ENCODE results near the gene PARD3B.

Gene PARD3B

DNA sequence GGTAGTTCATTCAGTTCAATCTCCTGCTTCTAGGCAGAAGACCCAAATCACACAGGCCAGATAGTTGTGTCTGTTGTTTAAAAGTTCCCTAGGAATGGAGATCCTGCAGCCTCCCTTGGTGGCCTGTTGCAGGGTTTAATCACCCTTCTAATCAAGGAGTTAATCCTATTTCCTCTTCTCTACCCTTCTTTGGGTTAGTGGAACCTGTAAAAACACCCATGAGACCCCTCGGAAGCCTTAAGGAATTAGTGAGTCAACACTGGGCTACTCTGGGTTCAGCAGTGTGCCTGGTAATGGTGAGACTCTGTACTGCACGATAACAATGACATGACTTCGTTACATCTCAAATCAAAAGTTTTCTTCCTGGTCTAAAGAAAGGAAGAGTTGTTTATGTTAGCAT is 919.4 kb downstream of the PARD3B start:
- H3K4me3 ChIP-seq (ENCODE audit: low read depth, low read length): no peak overlapping the region
- TF ChIP-seq POLR2A (IDR thresholded peaks at IDR 0.05; ENCODE audit: extremely low read depth, insufficient read length) (no peak), MYC (IDR thresholded peaks at IDR 0.05; ENCODE audit: low read depth, low read length) (no peak), MAX (IDR thresholded peaks at IDR 0.05; ENCODE audit: low read depth, low read length) (no peak), CTCF (IDR thresholded peaks at IDR 0.05; ENCODE audit: low read depth, low read length) (no peak)
- DNase-seq (ENCODE audit: low read depth): no peak

DNA sequence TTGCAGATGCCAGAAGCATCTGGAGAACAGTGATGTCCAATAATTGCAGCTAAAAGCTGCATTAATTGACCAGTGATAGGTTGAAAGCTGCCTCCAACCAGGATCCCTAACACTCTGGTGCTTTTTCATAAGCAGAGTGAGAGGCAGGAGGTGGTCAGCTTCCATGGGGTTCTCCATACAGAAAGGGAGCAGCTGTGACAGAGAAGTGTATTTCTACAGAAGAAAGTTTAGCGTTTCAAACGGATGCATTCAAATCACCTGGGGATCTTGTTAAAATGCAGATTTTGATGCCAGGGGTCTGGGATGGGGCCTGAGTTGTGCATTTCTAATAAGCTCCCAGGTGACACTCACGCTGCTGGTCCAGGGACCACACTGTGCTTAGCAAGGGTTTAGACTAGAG is 920.5 kb downstream of the PARD3B start:
- no peak overlapping the region for H3K4me3 ChIP-seq (ENCODE audit: low read depth, low read length)
- no peak for DNase-seq (ENCODE audit: low read depth)
- TF ChIP-seq MYC (IDR thresholded peaks at IDR 0.05; ENCODE audit: low read depth, low read length) (no peak), MAX (IDR thresholded peaks at IDR 0.05; ENCODE audit: low read depth, low read length) (no peak), CTCF (IDR thresholded peaks at IDR 0.05; ENCODE audit: low read depth, low read length) (no peak), POLR2A (IDR thresholded peaks at IDR 0.05; ENCODE audit: extremely low read depth, insufficient read length) (no peak)

DNA sequence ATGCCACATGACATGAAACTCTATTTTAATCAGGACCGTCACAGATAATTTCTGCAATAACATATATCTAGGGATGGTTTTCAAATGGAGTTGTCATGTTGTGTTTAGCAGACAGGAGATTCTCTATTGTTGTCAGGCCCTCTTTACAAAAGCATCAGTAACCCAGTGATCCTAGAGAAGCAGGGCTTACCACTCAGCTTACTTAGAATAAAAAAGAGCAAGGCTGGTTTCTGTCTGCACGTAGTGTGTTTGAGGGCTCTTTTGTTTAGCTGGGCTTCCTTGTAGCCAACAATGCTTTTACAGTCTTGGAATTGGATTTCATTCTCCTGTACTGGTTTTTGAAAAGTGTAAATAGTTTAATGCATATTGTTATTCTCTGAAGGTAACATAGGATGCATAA is 926.5 kb downstream of the PARD3B start:
- TF ChIP-seq MYC (IDR thresholded peaks at IDR 0.05; ENCODE audit: low read depth, low read length) (no peak), MAX (IDR thresholded peaks at IDR 0.05; ENCODE audit: low read depth, low read length) (no peak)
- no peak overlapping the region for H3K4me3 ChIP-seq (ENCODE audit: low read depth, low read length)
- DNase-seq (ENCODE audit: low read depth): no peak

- TF ChIP-seq POLR2A (IDR thresholded peaks at IDR 0.05; ENCODE audit: extremely low read depth, insufficient read length) (no peak), MYC (IDR thresholded peaks at IDR 0.05; ENCODE audit: low read depth, low read length) (no peak), MAX (IDR thresholded peaks at IDR 0.05; ENCODE audit: low read depth, low read length) (no peak)
- DNase-seq (ENCODE audit: low read depth): no peak
Measured at GRCh38 chr2:205473791-205474190, 928.5 kb downstream of the PARD3B start.

DNA sequence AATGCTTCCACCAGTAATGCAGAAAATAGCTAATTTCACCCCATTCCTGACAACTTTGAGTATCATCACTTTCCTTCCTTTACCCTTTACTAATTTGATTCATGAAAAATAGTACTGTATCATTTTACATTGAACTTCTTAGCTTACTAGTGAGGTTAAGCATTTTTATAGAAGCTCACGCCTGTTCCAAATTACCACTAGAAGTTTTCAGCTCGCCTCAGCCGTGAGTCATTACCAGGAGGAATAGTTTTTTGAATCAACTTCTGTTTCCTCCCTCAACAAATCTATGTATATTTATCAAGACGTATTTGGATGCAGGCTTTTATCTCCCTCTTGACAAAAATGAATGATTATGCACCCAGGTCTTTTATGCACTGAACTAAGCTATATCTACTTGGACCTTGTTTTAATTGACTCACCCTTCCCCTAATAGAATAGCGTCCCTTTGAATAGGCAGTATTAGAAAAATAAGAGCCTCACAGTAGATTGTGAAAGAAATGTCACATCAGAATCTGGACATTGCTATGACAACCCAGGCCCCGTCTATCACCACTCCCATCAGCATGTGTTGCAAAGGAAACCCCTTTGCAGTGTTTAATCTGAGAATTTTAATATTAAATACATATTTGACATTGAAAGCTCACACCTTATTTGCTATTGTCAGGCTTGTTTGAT is 929.6 kb downstream of the PARD3B start:
- no peak overlapping the region for H3K4me3 ChIP-seq (ENCODE audit: low read depth, low read length)
- TF ChIP-seq MAX (IDR thresholded peaks at IDR 0.05; ENCODE audit: low read depth, low read length): no peak
- no peak for TF ChIP-seq CTCF (IDR thresholded peaks at IDR 0.05; ENCODE audit: low read depth, low read length)
- no peak for DNase-seq (ENCODE audit: low read depth)

More at GRCh38 chr2:205473791-205474190, 928.5 kb downstream of the PARD3B start:
- H3K4me3 ChIP-seq (ENCODE audit: low read depth, low read length): no peak overlapping the region

- no peak overlapping the region for H3K4me3 ChIP-seq (ENCODE audit: low read depth, low read length)
- TF ChIP-seq CTCF (IDR thresholded peaks at IDR 0.05; ENCODE audit: low read depth, low read length) (no peak), MAX (IDR thresholded peaks at IDR 0.05; ENCODE audit: low read depth, low read length) (no peak), MYC (IDR thresholded peaks at IDR 0.05; ENCODE audit: low read depth, low read length) (no peak), POLR2A (IDR thresholded peaks at IDR 0.05; ENCODE audit: extremely low read depth, insufficient read length) (no peak)
- DNase-seq (ENCODE audit: low read depth): no peak
Measured at GRCh38 chr2:205475416-205475768, 930.1 kb downstream of the PARD3B start.
